VCaP (cell line): ENCODE measurements around the gene UBE4B.

ENCODE experiments used
- H3K27ac ChIP-seq: fragments of 450-650 bp; 2 replicates; pipeline ENCODE4 v1.5.1; 2017
- CTCF ChIP-seq: fragments of 450-650 bp; conservative IDR thresholded peaks from 2 replicates; pipeline ENCODE4 v1.5.1; 2017; ENCODE audit warnings: mild to moderate bottlenecking, moderate library complexity

UBE4B gene

GRCh38 chr1:10209590-10209904, 176.8 kb downstream of the UBE4B start:
- no peak for TF ChIP-seq CTCF
- peak overlapping the region; percentile 95 for H3K27ac ChIP-seq

GRCh38 chr1:10209905-10210810, 177.4 kb downstream of the UBE4B start, which contains the start of gene KIF1B:
KIF1B (plus strand) TSS chr1:10210570; CDS start chr1:10232329, 21,759 bp downstream.
- TF ChIP-seq CTCF: peak; percentile 97
- H3K27ac ChIP-seq: peak within 1 kb of the TSS; percentile 95

GRCh38 chr1:10210841-10211804, 178.4 kb downstream of the UBE4B start:
- H3K27ac ChIP-seq: peak overlapping the region; percentile 95
- TF ChIP-seq CTCF: no peak

GRCh38 chr1:10211805-10212410, 179.2 kb downstream of the UBE4B start:
- H3K27ac ChIP-seq: peak overlapping the region; percentile 95
- TF ChIP-seq CTCF: no peak

GRCh38 chr1:10212476-10212875, 179.7 kb downstream of the UBE4B start:
- H3K27ac ChIP-seq: peak overlapping the region; percentile 95

GRCh38 chr1:10213186-10213705, 180.5 kb downstream of the UBE4B start:
- H3K27ac ChIP-seq: peak overlapping the region; percentile 32
- TF ChIP-seq CTCF: no peak

More at GRCh38 chr1:10212476-10212875, 179.7 kb downstream of the UBE4B start:
- TF ChIP-seq CTCF: no peak
